ENCODE measurements around the gene TASP1.

- TF ChIP-seq POLR2A (IDR thresholded peaks at IDR 0.05) (no peak), CTCF (IDR thresholded peaks at IDR 0.05) (no peak)
Observed at GRCh38 chr20:13487202-13487601, 151.5 kb downstream of the TASP1 start.
